GM23338 (cell line): ENCODE results near the gene WNT7A. TPM values are rescaled to one million over a fixed set of nuclear protein-coding genes. Genes with fewer than 3 reads are reported as not detected.
A peak's percentile ranks its signal among the peaks of the same experiment; 100 is the strongest.

Source experiments
- ATAC-seq: fragments of 200-7000 bp; cut with Tn5 transposase; 3 replicates; pipeline ENCODE4 v1.9.1; 2020
- DNase-seq: peaks from one replicate; pipeline ENCODE4 v3.0.0-alpha.2; 2015; ENCODE audit warnings: low spot score
- H2AFZ ChIP-seq: fragments of 200-600 bp; sonication (generic); 2 replicates; pipeline ENCODE4 v1.8.0; 2016; ENCODE audit warnings: antibody characterized with exemption, mild to moderate bottlenecking, moderate library complexity
- H3F3A ChIP-seq: fragments of 200-600 bp; sonication (generic); replicated peaks from 2 replicates; pipeline ENCODE4 v1.8.0; 2017; ENCODE audit warnings: antibody characterized with exemption, mixed run types, low read depth
- H3K27ac ChIP-seq: fragments of 200-600 bp; sonication (generic); 2 replicates; pipeline ENCODE4 v1.6.1; 2016; ENCODE audit warnings: low read depth
- H3K27me3 ChIP-seq: fragments of 200-600 bp; sonication (generic); 2 replicates; pipeline ENCODE4 v1.8.0; 2016; ENCODE audit warnings: mild to moderate bottlenecking, mixed run types, moderate library complexity; ENCODE audit not compliant: insufficient read depth
- H3K36me3 ChIP-seq: fragments of 200-600 bp; sonication (generic); 2 replicates; pipeline ENCODE4 v1.8.0; 2016; ENCODE audit warnings: mild to moderate bottlenecking; ENCODE audit not compliant: insufficient read depth
- H3K4me1 ChIP-seq: fragments of 200-600 bp; sonication (generic); 2 replicates; pipeline ENCODE4 v1.8.0; 2016; ENCODE audit warnings: mild to moderate bottlenecking, moderate library complexity; ENCODE audit not compliant: insufficient read depth
- H3K4me2 ChIP-seq: fragments of 200-600 bp; sonication (generic); 2 replicates; pipeline ENCODE4 v1.7.1; 2017; ENCODE audit warnings: mixed run types
- H3K4me3 ChIP-seq: fragments of 200-600 bp; sonication (generic); 2 replicates; pipeline ENCODE4 v1.6.1; 2016; ENCODE audit warnings: mixed run types
- H3K79me2 ChIP-seq: fragments of 200-600 bp; sonication (generic); replicated peaks from 2 replicates; pipeline ENCODE4 v1.8.0; 2017; ENCODE audit warnings: mild to moderate bottlenecking; ENCODE audit not compliant: insufficient read depth
- H3K9me2 ChIP-seq: fragments of 200-600 bp; sonication (generic); 2 replicates; pipeline ENCODE4 v1.8.0; 2017; ENCODE audit not compliant: insufficient read depth
- H4K20me1 ChIP-seq: fragments of 200-600 bp; sonication (generic); replicated peaks from 2 replicates; pipeline ENCODE4 v1.8.0; 2017; ENCODE audit warnings: mild to moderate bottlenecking; ENCODE audit not compliant: insufficient read depth
- H3K27ac Mint-ChIP-seq: 2 replicates; pipeline ENCODE4 v1.8.0; 2020; ENCODE audit warnings: inconsistent platforms, mild to moderate bottlenecking, moderate library complexity, mixed read lengths
- H3K27me3 Mint-ChIP-seq: 3 replicates; pipeline ENCODE4 v1.8.0; 2022; ENCODE audit warnings: low read depth, mild to moderate bottlenecking, moderate library complexity, mixed read lengths, inconsistent platforms; ENCODE audit not compliant: insufficient read depth, poor library complexity
- H3K36me3 Mint-ChIP-seq: 3 replicates; pipeline ENCODE4 v1.8.0; 2021; ENCODE audit warnings: low read depth, mild to moderate bottlenecking, inconsistent platforms, moderate library complexity, mixed read lengths
- H3K4me1 Mint-ChIP-seq: 3 replicates; pipeline ENCODE4 v1.8.0; 2020; ENCODE audit warnings: mild to moderate bottlenecking, inconsistent platforms, mixed read lengths
- H3K4me3 Mint-ChIP-seq: 3 replicates; pipeline ENCODE4 v1.8.0; 2021; ENCODE audit warnings: moderate library complexity, mild to moderate bottlenecking, inconsistent platforms, mixed read lengths
- H3K9me3 Mint-ChIP-seq: 3 replicates; pipeline ENCODE4 v1.8.0; 2020; ENCODE audit warnings: moderate library complexity, mild to moderate bottlenecking, inconsistent platforms, mixed read lengths
- CREB1 ChIP-seq: fragments of 250-450 bp; sonication (Bioruptor Pico); IDR thresholded peaks from 2 replicates; pipeline ENCODE4 v1.5.0; 2020; ENCODE audit warnings: low read depth, mild to moderate bottlenecking, moderate library complexity
- CTCF ChIP-seq, 2 experiments: fragments of 200-600 bp in 1 of 2; sonication (generic) in 1 of 2; conservative IDR thresholded peaks; 2 replicates each; pipeline versions ENCODE4 v1.5.1 to v1.6.1; 2016 to 2017; ENCODE audit warnings: antibody characterized with exemption in 2 of 2, low read depth in 2 of 2, mild to moderate bottlenecking in 2 of 2, moderate library complexity in 1 of 2
- ETS1 ChIP-seq: IDR thresholded peaks from 2 replicates; pipeline ENCODE4 v1.6.1; 2016; ENCODE audit warnings: antibody characterized with exemption
- EZH2 ChIP-seq: fragments of 200-600 bp; sonication (generic); IDR thresholded peaks from one replicate; pipeline ENCODE4 v1.8.0; 2017; ENCODE audit warnings: antibody characterized with exemption, mild to moderate bottlenecking, low read depth; ENCODE audit not compliant: unreplicated experiment
- EZH2phosphoT487 ChIP-seq: fragments of 200-600 bp; sonication (generic); IDR thresholded peaks from one replicate; pipeline ENCODE4 v1.8.1; 2018; ENCODE audit warnings: antibody characterized with exemption; ENCODE audit not compliant: unreplicated experiment
- JUNB ChIP-seq: IDR thresholded peaks from one replicate; pipeline ENCODE4 v1.6.1; 2016; ENCODE audit warnings: antibody characterized with exemption; ENCODE audit not compliant: unreplicated experiment
- NANOG ChIP-seq: IDR thresholded peaks from 2 replicates; pipeline ENCODE4 v1.6.1; 2016; ENCODE audit warnings: antibody characterized with exemption, borderline replicate concordance
- POLR2AphosphoS5 ChIP-seq: IDR thresholded peaks from 2 replicates; pipeline ENCODE4 v1.6.1; 2016; ENCODE audit warnings: antibody characterized with exemption, low read depth
- REST ChIP-seq: IDR thresholded peaks from one replicate; pipeline ENCODE4 v1.6.1; 2018; ENCODE audit warnings: antibody characterized with exemption; ENCODE audit not compliant: unreplicated experiment
- STAT1 ChIP-seq: IDR thresholded peaks from one replicate; pipeline ENCODE4 v1.6.1; 2016; ENCODE audit warnings: antibody characterized with exemption; ENCODE audit not compliant: unreplicated experiment
- ZNF114 ChIP-seq: fragments of 250-450 bp; sonication (Bioruptor Pico); IDR thresholded peaks from 2 replicates; pipeline ENCODE4 v1.5.0; 2020; ENCODE audit warnings: mild to moderate bottlenecking, moderate library complexity
- ZNF331 ChIP-seq: fragments of 250-450 bp; sonication (Bioruptor Pico); IDR thresholded peaks from 2 replicates; pipeline ENCODE4 v1.5.0; 2020; ENCODE audit warnings: low read depth, mild to moderate bottlenecking, moderate library complexity
- ZNF462 ChIP-seq: fragments of 250-450 bp; sonication (Bioruptor Pico); IDR thresholded peaks from 2 replicates; pipeline ENCODE4 v1.5.0; 2020; ENCODE audit warnings: mild to moderate bottlenecking, moderate library complexity
- polyA plus RNA-seq: library from polyadenylated mRNA; unstranded; fragments of >200 nt; fragmentation: Nextera tagmentation; extraction: Ambion mirVana; gene quantifications from 2 replicates; pipeline ENCODE4 v1.2.1, GENCODE V29; 2016
- total RNA-seq: library from RNA; depleted of rRNA; stranded (reverse); fragments of >200 nt; shearing (Covaris generic); gene quantifications from 2 replicates; pipeline ENCODE4 v1.2.3, GENCODE V29; 2014

Gene WNT7A
- total and polyA plus RNA-seq, 2 experiments from 2014 or later = not detected

GRCh38 chr3:13772885-13773745 is 106.8 kb downstream of the WNT7A start:
- H3K27ac ChIP-seq = no peak overlapping the region
- H3K4me3 ChIP-seq = no peak overlapping the region
- H3F3A ChIP-seq = no peaks in the 10 kb centered on the region
- no peaks in the 10 kb centered on the region for H4K20me1 ChIP-seq
- peak overlapping the region; percentile 41; the same call in 1 of the 2 replicates for H3K27ac Mint-ChIP-seq
- no peaks in the 10 kb centered on the region for H3K79me2 ChIP-seq
- peaks cover 6% of the 10 kb centered on the region for H3K27me3 Mint-ChIP-seq
- no peak overlapping the region for H2AFZ ChIP-seq
- TF ChIP-seq ZNF462 (CRISPR knock-in tag) = no peak
- no peak for TF ChIP-seq NANOG
- no peak for TF ChIP-seq CREB1 (CRISPR knock-in tag)
- TF ChIP-seq ZNF114 (CRISPR knock-in tag) = no peak
- no peak for TF ChIP-seq ZNF331 (CRISPR knock-in tag)
- TF ChIP-seq REST = no peak
- no peak for TF ChIP-seq ETS1
- TF ChIP-seq JUNB = no peak
- no peak for TF ChIP-seq EZH2
- no peak for TF ChIP-seq STAT1
- no peak for TF ChIP-seq POLR2AphosphoS5
- no peak for TF ChIP-seq EZH2phosphoT487
- TF ChIP-seq CTCF (conservative IDR thresholded peaks at IDR 0.05; ENCODE audit: low read depth in 2 of 2) = no peak
- H3K4me1 Mint-ChIP-seq = peaks cover 25% of the 10 kb centered on the region
- no peaks in the 10 kb centered on the region for H3K36me3 ChIP-seq
- H3K27me3 ChIP-seq = no peaks in the 10 kb centered on the region
- ATAC-seq = no peak
- H3K4me3 Mint-ChIP-seq = no peak overlapping the region
- no peak overlapping the region for H3K4me2 ChIP-seq
- H3K9me2 ChIP-seq = no peaks in the 10 kb centered on the region
- no peaks in the 10 kb centered on the region for H3K36me3 Mint-ChIP-seq
- H3K4me1 ChIP-seq = peaks cover 13% of the 10 kb centered on the region
- H3K9me3 Mint-ChIP-seq = no peaks in the 10 kb centered on the region
- DNase-seq = no peak
